Uterus (tissue), 2 donors: ENCODE results near the gene ATP8A2.

Experiments used
- CTCF ChIP-seq, 4 experiments: fragments of 200-600 bp in 2 of 4; fragments of 450-650 bp in 2 of 4; sonication (generic) in 2 of 4; IDR thresholded peaks; one replicate each; pipeline ENCODE4 v1.5.1; 2016 to 2019; ENCODE audit warnings: antibody characterized with exemption in 4 of 4, mild to moderate bottlenecking in 2 of 4, moderate library complexity in 1 of 4
- POLR2A ChIP-seq, 2 donors: fragments of 450-650 bp; IDR thresholded peaks; one replicate each; pipeline ENCODE4 v1.6.1; 2016; ENCODE audit warnings: antibody characterized with exemption in 2 of 2, mild to moderate bottlenecking in 1 of 2, moderate library complexity in 1 of 2

GRCh38 chr13:25541434-25542123 lies 169.8 kb downstream of the ATP8A2 start:
- TF ChIP-seq CTCF (IDR thresholded peaks at IDR 0.05), result no peak
- TF ChIP-seq POLR2A (IDR thresholded peaks at IDR 0.05), result no peak
